Stimulated activated CD8-positive, alpha-beta memory T cell treated with anti-CD3 and anti-CD28 coated beads, Interleukin-7, amount 100 ng/mL, for 1 hour (primary cell): ENCODE results near the gene OR5K3.
"Not testable (repeated sequence)": the region's sequence is repeated elsewhere in the genome, so short reads cannot be mapped to it uniquely, and the experiment has no call there.

Experiments
- DNase-seq, 2 donors: peaks; one replicate each; pipeline ENCODE4 v3.0.0-alpha.2; 2020; ENCODE audit warnings: low read depth in 2 of 2

Gene OR5K3, protein sequence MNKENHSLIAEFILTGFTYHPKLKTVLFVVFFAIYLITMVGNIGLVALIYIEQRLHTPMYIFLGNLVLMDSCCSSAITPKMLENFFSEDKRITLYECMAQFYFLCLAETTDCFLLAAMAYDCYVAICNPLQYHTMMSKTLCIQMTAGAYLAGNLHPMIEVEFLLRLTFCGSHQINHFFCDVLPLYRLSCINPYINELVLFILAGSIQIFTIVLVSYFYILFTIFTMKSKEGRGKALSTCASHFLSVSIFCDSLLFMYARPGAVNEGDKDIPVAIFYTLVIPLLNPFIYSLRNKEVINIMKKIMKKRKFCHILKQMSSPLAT

DNA sequence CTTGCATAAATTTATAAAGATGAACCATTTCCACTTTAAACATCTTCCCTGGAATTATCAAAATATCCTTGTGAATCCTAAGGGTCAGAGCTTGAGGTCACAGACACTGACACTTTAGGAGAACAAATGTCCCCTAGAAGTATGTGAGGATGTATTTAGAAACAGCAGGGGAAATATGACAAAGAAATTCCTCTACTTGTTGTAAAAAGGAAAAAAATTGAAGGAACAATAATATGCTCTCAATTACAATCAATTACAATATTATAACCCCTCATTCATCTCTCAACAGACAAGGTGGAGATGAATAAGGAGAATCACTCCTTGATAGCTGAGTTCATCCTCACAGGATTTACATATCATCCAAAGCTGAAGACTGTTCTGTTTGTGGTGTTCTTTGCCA lies at the start of gene OR5K3:
Gene OR5K3, plus strand, starts transcription at position 301 of the 400 bp plus-strand sequence. Its CDS starts 0 bp downstream, at position 301.
- no peak for DNase-seq

DNA sequence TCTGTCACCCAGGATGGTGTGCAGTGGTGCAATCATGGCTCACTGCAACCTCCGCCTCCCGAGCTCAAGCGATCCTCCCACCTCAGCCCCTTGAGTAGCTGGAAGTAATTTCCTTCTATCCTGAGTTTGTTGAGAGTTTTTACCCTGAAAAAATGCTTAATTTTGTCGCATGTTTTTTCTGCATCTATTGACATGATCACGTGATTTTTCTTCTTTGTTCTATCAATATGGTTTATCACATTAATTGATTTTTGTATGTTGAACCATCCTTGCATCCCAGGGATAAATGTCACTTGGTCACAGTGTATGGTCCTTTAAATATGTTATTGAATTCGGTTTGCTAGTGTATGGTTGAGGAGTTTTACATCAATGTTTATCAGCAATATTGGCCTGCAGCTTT lies 48.7 kb upstream of the OR5K3 start:
- no peak for DNase-seq

DNA sequence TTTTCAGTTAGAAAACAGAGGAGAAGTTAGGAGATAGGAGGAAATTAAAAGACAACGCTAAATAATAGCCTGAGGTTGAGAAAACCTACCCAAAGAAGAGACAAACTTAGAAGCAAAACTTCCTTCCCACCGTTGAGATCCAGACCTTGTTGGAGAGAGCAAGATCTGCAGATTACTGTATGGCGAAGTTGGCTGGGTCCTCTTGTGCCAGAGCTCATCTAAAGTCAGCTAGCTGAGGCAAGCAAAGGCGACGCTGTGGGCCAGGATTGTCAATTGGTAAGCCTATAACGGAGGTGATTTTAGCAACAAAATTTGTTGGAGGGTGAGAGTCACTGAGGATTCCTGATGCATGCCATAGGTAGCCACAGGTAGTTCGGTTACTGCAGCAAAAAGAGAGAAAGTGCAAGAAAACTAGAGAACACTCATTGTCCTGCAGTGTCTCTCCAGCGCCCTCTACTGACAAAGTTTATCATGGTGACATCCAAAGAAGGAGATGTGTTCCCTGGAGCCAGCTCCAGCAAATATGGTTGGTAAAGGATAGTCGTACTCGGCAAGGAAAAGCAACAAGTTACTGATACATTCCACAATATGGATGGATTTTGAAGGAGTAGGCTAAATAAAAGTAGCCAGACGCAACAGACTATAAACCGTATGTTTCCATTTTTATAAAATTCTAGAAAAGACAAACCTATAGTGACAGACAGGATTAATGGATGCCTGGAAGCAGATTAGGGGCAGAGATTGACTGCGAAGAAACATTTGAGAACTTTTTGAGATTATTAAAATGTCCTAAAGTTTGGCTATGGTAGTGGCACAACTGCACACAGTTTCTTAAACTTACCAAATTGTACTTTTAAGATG lies 46.6 kb upstream of the OR5K3 start:
- no peak for DNase-seq

DNA sequence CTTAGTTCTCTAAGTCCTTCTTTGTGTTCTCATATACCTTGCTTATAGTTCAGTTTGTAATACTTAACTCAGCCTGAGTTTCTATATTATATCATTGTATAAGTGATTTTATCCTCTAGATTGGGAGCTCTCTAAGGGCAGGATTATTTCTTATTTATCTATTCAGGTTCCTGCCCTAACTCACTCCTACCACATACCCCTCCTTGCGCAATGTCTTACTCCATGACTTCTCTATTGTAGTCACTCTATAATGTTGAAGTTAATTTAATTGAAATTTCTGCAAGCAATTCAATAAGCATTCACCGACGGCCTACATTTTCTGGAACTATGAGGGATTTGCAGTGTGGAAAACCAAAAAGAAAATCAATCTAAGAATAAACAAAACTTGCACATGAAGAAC lies 40.4 kb upstream of the OR5K3 start:
- DNase-seq, result no peak

DNA sequence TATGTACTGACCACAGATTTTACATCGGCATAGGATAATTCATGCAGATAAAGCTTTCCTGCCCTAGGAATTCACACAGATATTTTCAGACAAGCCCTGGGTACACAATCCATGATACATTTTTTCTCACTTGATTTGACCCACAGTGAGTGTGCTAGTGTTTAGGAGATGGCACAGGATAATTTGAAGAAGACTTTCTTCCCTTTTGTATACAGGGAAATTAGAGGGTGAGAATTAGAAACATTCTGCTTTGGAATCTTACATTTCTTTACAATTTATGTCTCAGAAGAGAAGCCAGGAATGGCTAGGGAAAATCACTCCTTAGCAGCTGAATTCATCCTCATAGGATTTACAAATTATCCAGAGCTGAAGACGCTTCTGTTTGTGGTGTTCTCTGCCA lies 36.9 kb upstream of the OR5K3 start, which contains the start of gene OR5K4:
Gene OR5K4, plus strand, starts transcription at position 301 of the 400 bp plus-strand sequence. Its CDS starts 0 bp downstream, at position 301.
- DNase-seq, result no peak

DNA sequence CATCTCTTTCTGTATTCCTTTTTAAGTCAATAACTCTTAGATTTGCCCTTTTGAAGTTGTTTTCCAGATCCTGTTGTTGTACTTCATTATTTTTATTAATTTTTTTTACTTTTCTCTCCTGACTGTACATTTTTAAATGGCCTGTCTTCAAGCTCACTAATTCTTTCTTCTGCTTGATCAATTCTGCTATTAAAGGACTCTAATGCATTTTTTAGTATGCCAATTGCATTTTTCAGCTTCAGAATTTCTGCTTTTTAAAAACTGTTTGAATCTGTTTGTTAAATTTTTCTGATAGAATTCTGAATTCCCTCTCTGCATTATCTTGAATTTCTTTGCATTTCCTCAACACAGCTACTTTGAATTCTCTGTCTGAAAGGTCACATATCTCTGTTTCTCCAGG lies 31.2 kb upstream of the OR5K3 start:
- DNase-seq, result no peak

DNA sequence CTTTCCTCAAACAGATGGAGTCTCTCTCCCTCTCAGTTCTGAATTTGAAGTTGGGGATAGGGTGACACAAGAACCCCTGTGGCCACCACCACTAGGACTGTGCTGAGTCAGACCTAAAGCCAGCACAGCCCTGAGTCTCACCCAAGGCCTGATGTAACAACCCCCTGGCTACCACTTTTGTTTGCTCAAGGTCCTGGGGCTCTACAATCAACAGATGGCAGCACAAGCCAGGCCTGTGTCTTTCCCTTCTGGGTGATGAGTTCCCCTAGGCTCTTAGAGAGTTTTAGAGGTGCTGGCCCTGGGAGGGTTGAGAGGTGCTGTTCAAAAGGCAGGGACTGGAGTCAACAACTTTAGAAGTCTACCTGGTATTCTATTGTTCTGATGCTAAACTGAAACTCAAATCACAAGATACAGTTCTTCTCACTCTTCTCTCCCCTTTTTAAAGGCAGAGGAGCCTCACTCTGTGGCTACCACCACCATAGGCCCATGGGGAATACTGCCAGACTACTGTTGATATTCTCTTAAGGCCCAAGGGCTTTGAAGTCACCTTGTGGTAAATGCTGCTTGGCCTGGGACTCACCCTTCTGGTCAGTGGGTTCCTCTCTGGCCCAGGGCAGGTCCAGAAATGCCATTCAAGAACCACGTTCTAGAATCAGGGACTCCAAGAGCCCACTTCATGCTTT lies 30.3 kb upstream of the OR5K3 start:
- DNase-seq, result no peak

DNA sequence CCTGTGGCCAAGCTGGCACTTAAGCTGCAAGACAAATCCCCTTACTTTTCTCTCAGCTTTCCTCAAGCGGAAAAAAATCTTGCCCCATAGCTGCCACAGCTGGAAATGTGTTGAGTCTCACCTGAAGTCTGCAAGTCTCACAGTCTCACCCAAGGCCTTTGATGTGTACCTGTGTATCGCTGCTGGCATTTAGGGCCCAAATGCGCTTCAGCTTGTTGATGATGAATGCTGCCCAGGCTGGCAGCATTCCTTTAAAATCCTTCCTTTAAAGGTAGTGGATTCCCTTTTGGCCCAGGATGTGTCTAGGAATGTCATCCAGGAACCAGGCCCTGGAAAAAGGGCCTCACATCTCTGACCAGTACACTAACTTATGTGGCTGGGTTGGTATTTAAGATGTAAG lies 29.8 kb upstream of the OR5K3 start:
- DNase-seq, result no peak

DNA sequence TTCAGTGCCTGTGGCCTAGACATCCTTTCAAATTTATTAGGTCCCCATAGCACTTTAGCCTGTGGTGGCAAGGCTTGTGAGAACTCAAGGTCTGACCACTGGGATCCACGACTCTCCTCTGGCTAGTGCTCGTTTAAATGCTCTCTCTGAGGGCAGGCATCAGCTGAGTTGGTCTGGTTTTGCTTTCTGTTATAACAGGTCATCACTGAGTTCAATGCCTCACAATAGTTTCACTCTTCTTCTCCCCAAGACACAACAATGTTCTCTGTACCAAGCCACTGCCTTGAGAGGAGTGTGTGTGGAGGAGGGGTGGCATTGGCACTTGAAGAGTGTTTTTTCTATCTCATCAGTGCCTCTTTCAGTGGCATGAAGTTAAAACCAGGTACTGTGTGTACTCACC lies 29.2 kb upstream of the OR5K3 start:
- no peak for DNase-seq

DNA sequence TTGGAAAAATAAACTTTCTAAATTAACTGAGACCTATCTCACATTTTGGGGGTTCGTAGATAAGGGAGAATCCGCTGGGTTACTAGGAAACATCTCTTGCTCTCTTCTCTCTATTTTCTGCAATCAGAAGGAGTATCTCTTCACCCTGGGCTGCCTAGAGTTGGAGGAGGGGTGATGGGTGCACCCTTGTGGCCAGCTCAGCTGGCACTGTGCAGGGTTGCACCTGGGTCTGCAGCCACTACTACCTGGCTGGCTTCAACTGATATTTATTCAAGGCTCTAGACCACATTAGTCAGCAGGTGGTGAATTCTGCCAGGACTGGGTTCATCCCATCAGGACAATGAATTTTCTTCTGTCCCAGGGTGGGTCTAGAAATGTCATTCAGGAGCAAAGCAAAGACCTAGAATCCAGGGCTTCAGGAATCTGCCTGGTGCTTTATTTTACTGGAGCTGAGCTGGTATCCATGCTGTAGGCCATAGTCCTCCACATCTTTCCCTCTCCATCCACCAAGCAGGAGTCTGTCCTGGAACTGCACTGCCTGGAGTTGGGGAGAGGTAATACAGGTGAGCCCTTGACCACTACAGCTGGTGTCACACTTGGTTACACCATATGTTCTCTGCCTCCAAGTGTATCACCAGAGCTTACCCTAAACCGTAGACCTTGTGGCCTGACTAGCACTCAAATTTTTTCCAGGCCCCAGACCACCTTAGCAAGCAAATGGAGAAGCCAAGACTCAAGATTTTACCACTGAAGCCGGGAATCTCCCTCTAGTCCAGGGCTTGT lies 22.8 kb upstream of the OR5K3 start:
- no peak for DNase-seq

DNA sequence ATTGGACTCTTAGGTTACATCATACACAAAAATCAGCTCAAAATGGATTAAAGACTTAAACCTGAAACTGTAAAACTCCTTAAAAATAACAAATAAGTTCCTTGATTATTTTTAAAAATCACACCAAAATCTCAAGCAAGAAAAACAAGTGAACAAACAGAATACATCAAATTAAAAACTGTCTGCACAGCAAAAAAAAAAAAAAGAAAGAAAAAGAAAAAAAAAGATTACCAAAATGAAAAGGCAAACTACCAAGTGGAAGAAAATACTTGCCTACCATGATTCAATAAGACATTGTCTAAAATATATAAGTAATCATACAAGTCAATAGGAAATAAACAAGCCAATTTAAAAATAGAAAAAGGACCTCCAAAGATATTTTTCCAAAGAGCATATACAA lies 19.3 kb upstream of the OR5K3 start:
- DNase-seq, result no peak

DNA sequence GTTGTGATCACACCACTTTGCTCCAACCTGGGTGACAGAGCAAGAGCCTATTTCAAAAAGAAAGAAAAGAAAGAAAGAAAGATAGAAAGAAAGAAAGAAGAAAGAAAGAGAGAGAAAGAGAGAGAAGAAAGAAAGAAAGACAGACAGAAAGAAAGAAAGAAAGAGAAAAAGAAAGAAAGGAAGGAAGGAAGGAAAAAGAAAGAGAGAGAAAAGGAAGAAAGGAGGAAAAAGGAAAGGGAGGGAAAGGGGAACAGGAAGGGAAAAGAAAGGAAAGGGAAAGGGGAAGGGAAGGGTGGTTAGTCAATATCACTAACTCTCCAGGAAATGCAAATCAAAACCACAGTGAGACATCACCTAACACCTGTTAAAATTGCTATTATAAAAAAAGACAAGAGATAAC lies 18.6 kb upstream of the OR5K3 start:
- no peak for DNase-seq

DNA sequence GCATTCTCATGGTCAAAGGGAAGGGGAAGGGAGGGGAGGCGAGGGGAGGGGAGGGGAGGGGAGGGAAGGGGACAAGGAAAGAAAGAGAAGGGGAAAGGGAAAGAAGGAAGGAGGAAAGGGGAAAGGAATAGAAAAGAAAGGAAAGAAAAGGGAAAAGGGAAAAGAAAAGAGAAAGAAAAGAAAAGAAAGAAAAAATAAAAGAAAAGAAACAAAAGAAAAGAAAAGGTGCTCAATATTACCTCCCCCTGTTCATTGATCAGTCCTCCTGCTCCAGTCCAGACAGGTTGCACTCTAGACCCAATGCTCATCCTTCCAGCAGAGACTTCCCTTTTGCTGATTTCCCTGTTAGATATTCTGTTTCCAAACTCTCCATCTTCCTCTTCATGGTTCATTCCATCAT lies 18.0 kb upstream of the OR5K3 start:
- DNase-seq, result no peak

DNA sequence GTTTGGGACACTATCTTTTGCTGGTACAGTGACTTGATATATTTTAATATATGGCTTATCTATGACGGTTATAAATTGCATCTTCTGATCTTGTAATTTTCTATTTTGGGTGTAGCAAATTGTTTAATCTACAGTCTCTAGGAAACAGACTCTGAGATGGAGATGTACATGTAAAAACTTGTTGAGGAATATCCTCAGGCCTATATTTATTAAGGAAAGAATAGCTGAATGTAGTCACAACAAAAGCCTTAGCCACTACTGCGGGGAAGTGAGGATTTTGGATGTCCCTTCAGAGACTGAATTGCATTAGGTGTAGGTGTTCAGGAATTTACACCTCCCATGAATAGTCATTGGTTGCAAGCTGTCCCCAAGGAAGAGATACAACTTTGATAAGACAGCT lies 13.8 kb upstream of the OR5K3 start:
- DNase-seq, result no peak

DNA sequence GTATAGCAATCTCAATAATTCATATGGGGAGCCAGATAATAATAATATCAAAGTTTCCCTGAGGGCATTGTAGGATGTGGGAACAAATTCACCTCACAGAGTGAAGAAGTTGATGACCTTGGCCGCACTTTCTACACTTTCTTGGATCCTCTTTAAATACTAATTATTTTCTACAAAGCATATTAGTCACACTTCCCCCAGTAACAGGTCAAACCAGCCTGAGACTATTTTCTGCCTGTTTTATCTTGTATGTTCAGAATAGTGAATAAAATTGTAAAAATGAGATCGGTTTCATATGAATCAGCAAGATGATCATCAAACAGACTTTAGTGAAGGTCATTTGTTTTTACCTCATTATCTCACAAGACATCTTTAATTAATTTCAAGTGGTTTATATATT lies 2.3 kb upstream of the OR5K3 start:
- DNase-seq, result no peak

DNA sequence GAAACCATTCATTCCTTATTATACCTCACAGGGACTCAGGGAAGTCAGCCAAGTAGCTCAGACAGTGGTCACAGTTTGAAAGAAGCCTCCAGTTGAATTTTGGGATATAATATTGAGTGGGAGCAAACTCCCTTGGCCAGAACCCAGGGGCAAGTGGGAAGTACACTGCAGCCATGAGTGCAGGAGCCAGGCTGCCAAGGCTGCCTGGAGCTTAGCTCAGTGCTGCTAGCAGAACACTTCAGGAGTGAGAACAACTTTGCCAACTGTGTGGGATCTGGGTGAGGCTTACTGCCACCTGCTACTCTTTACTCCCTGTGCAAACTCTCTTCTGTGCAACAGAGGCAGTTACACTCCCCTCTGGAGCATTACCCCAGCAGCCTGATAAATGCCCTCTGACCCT lies 4.6 kb downstream of the OR5K3 start:
- DNase-seq, result no peak

DNA sequence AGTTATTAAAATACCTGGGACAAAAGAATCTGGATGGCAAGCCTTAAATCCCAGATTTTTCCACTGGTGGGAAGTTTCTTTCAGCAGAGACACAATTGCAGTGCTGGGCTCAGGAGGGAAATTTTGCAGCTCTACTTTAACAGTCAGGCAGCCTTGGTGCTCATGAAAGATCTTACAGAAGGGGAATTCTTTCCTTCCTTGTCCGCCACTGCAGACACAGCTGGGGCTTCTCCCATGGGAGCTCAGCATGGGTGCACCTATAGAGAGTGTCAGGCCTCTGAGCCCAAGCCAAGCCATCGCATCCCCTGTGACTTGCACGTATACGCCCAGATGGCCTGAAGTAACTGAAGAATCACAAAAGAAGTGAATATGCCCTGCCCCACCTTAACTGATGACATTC lies 6.0 kb downstream of the OR5K3 start:
- not testable (repeated sequence) for DNase-seq

DNA sequence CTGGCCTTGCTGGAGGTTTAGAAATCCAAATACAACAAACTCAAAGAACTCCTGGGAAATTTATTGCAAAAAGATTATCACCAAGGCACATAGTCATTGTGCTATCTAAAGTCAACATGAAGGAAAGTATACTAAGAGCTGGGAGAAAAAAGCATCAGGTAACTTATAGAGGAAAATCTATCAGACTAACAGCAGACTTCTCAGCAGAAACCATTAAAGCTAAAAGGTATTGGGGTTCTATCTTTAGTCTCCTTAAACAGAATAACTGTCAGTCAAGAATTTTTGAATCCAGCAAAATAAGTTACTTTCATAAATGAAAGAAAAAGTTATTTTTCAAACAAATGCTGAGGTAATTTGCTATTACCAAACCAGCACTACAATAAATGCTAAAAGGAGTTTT lies 8.0 kb downstream of the OR5K3 start:
- DNase-seq, result no peak

DNA sequence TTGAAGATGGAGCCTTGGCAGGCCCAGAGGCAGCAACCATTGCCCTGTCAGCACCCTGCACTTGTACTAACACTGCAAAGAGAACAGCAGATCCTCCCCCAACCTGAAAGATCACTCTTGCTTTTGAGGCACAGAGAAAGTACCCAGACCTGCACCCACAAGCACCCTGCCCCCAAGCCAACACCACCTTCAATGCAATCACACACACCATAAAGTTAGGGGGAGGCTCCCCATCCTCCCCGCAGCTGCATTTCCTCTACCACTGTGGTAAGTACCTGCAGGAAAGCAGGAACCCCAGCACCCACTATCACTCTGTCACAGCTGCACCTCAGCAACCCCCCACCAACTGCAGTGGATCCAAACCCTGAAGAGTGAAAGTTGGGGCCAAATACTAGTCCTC lies 12.0 kb downstream of the OR5K3 start:
- no peak for DNase-seq

DNA sequence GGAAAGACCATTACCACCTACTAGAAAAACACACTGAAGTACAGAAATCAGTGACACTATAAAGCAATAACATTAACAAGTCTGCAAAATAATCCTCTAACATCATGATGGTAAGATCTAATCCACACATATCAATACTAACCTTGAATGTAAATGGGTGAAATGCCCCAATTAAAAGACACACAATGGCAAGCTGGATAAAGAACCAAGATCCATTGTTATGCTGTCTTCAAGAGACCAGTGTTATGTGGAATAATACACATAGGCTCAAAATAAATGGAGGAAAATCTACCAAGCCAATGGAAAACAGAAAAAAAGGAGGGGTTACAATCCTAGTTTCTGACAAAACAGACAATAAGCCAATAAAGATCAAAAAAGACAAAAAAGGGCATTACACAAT lies 13.5 kb downstream of the OR5K3 start:
- no peak for DNase-seq

DNA sequence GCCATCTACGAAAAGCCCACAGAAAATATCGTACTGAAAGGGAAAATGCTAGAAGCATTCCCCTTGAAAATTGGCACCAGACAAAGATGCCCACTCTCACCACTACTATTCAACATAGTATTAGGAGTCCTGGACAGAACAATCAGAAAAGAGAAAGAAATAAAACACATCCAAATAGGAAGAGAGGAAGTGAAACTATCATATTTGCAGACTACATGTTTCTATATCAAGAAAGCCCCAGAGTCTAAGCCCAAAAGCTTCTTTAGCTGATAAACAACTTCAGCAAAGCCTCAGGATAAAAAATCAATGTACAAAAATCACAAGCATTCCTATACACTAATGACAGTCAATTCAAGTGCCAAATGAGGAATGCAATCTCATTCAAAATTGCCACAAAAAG lies 15.6 kb downstream of the OR5K3 start:
- DNase-seq, result no peak

DNA sequence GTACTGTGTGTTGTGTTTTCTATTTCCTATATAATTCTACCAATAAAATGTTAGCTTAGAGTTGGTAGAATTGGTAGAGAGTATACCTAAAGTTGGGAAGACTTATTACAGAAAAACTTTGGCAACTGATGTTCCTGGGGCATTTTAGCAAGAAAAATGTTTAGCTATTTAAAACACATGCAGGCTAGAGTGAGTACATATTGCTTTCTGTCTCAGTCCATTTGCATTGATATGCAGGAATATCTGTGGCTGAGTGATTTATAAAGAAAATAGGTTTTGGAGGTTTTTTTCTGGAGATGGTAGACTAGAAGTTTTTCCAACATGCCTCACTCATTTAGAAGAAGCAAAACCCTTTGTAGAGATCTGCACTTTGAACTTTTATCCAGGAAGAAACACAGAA lies 42.1 kb downstream of the OR5K3 start:
- no peak for DNase-seq
